Adrenal gland (tissue), 5 donors: ENCODE measurements around the gene PDCD4.

Experiments used
- POLR2A ChIP-seq, 2 donors: fragments of 450-650 bp; IDR thresholded peaks; one replicate each; pipeline ENCODE4 v1.6.1; 2017; ENCODE audit warnings: antibody characterized with exemption in 2 of 2, mild to moderate bottlenecking in 2 of 2, moderate library complexity in 1 of 2
- TF ChIP-seq, protein P1 (sequence below), 6 experiments: fragments of 450-650 bp in 4 of 6; fragments of 200-600 bp in 2 of 6; sonication (generic) in 1 of 6; IDR thresholded peaks; 1 replicate in 5 of 6; 2 replicates in 1 of 6; pipeline versions ENCODE4 v1.5.1 to v1.8.0; 2016 to 2021; ENCODE audit warnings: antibody characterized with exemption in 6 of 6, mild to moderate bottlenecking in 2 of 6, moderate library complexity in 1 of 6
- donor health status: DM: no; HTN: no; CAD: no.

DNA sequence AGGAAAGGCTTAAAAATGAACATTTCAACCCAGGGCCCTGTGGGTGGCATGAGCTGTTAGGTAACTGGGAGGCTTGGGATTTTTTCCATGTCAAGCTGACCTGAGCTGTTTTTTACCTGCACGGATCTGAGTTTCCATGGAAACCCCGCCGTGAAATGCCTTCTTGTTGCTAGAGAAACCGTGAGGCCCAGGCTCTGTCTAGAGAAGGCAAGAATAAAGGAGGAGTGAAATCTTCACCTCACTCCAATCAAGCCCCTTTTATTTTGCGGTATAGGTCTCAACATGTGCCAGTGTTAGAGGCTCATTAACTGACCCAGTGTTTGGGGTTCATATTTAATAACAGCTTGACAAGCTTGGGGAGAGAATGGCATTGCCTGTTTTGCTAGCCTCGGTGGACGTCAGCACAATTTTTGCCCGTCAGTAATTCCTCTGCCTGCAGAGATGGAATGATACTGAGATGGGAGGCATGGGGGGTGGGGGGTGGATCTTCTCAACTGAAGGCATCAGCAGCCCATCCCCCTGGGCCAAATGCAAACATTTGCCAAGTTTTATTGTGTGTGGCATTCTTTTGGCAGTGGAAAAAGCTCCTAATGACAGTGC is 48.9 kb upstream of the PDCD4 start:
- TF ChIP-seq, protein P1, sequence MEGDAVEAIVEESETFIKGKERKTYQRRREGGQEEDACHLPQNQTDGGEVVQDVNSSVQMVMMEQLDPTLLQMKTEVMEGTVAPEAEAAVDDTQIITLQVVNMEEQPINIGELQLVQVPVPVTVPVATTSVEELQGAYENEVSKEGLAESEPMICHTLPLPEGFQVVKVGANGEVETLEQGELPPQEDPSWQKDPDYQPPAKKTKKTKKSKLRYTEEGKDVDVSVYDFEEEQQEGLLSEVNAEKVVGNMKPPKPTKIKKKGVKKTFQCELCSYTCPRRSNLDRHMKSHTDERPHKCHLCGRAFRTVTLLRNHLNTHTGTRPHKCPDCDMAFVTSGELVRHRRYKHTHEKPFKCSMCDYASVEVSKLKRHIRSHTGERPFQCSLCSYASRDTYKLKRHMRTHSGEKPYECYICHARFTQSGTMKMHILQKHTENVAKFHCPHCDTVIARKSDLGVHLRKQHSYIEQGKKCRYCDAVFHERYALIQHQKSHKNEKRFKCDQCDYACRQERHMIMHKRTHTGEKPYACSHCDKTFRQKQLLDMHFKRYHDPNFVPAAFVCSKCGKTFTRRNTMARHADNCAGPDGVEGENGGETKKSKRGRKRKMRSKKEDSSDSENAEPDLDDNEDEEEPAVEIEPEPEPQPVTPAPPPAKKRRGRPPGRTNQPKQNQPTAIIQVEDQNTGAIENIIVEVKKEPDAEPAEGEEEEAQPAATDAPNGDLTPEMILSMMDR (IDR thresholded peaks at IDR 0.05) = no peak
- no peak for TF ChIP-seq POLR2A (IDR thresholded peaks at IDR 0.05)
